HG03432 (cell line): Measurements from ENCODE around the gene HOXA10.

Source experiments
- ATAC-seq: cut with Tn5 transposase; IDR thresholded peaks from one replicate; pipeline ENCODE4 v1.9.1; 2021; ENCODE audit warnings: mild to moderate bottlenecking, moderate library complexity; ENCODE audit not compliant: unreplicated experiment

Gene HOXA10

GRCh38 chr7:27173956-27174873 is at the start of gene HOXA10:
TSS of gene HOXA10 (minus strand) at chr7:27174320. CDS start at chr7:27174306, 14 bp downstream.
- ATAC-seq, result no peak

- ATAC-seq, result peak; percentile 69
Observed at GRCh38 chr7:27221201-27221797, 47.2 kb upstream of the HOXA10 start.

- no peak for ATAC-seq
Observed at GRCh38 chr7:27220440-27220955, 46.4 kb upstream of the HOXA10 start.

GRCh38 chr7:27219821-27220220 is 45.7 kb upstream of the HOXA10 start:
- ATAC-seq, result no peak

GRCh38 chr7:27217951-27218350 is 43.8 kb upstream of the HOXA10 start:
- no peak for ATAC-seq

- ATAC-seq, result no peak
Observed at GRCh38 chr7:27215356-27215755, 41.2 kb upstream of the HOXA10 start.

- no peak for ATAC-seq
Observed at GRCh38 chr7:27214239-27214950, 40.3 kb upstream of the HOXA10 start.

- ATAC-seq, result no peak
Observed at GRCh38 chr7:27213433-27214238, 39.5 kb upstream of the HOXA10 start.

GRCh38 chr7:27212497-27213432 is 38.6 kb upstream of the HOXA10 start:
- ATAC-seq, result no peak

- ATAC-seq, result no peak
Observed at GRCh38 chr7:27211764-27212204, 37.7 kb upstream of the HOXA10 start.

GRCh38 chr7:27211084-27211446 is 36.9 kb upstream of the HOXA10 start:
- ATAC-seq, result no peak

GRCh38 chr7:27210441-27211083 is 36.4 kb upstream of the HOXA10 start:
- peak; percentile 76 for ATAC-seq

- ATAC-seq, result no peak
Observed at GRCh38 chr7:27209933-27210440, 35.9 kb upstream of the HOXA10 start.

GRCh38 chr7:27208998-27209397 is 34.9 kb upstream of the HOXA10 start:
- no peak for ATAC-seq

- ATAC-seq, result no peak
Observed at GRCh38 chr7:27207348-27207985, 33.3 kb upstream of the HOXA10 start.

GRCh38 chr7:27205325-27206280 is 31.5 kb upstream of the HOXA10 start:
- no peak for ATAC-seq

- ATAC-seq, result no peak
Observed at GRCh38 chr7:27204851-27205322, 30.8 kb upstream of the HOXA10 start.
